ENCODE results near the gene RPS6KL1.

GRCh38 chr14:74950795-74951442 is 27.9 kb upstream of the RPS6KL1 start:
- TF ChIP-seq EZH2 (optimal IDR thresholded peaks at IDR 0.05; ENCODE audit: low read depth, low read length) (no peak), CTCF (IDR thresholded peaks at IDR 0.05; ENCODE audit: low read length) (no peak), EZH2phosphoT487 (IDR thresholded peaks at IDR 0.05; ENCODE audit: low read length) (no peak)
